GM12873 (cell line): ENCODE results near the gene ZNF740.

Source experiments
- CTCF ChIP-seq: IDR thresholded peaks from 2 replicates; pipeline ENCODE4 v1.5.1; 2012; ENCODE audit warnings: low read depth, mild to moderate bottlenecking, moderate library complexity, low read length, control low read depth; ENCODE audit not compliant: insufficient read depth; ENCODE audit errors: missing control alignments

ZNF740 gene

GRCh38 chr12:53169644-53170043 is 10.9 kb upstream of the ZNF740 start:
- no peak for TF ChIP-seq CTCF

GRCh38 chr12:53170215-53170614 is 10.3 kb upstream of the ZNF740 start:
- no peak for TF ChIP-seq CTCF

- TF ChIP-seq CTCF: no peak
These were observed 9.4 kb upstream of the ZNF740 start for GRCh38 chr12:53170876-53171724.

- TF ChIP-seq CTCF: no peak
These were observed 8.7 kb upstream of the ZNF740 start for GRCh38 chr12:53171725-53172329.

GRCh38 chr12:53172352-53172751 is 8.2 kb upstream of the ZNF740 start:
- no peak for TF ChIP-seq CTCF

GRCh38 chr12:53173085-53173715 is 7.3 kb upstream of the ZNF740 start:
- no peak for TF ChIP-seq CTCF

- TF ChIP-seq CTCF: peak; percentile 44
These were observed 5.5 kb upstream of the ZNF740 start for GRCh38 chr12:53174881-53175491.
